Osteoblast (primary cell): ENCODE results near the gene EYA4. TPM values are rescaled to one million over a fixed set of nuclear protein-coding genes. Genes with fewer than 3 reads are reported as not detected.

Experiments used
- DNase-seq: peaks from one replicate; pipeline ENCODE4 v3.0.0; 2011; ENCODE audit warnings: low spot score, mixed read lengths; ENCODE audit not compliant: insufficient read length; ENCODE audit errors: missing footprints
- H2AFZ ChIP-seq: 2 replicates; pipeline ENCODE4 v1.6.0; 2011; ENCODE audit warnings: mild to moderate bottlenecking, low read length
- H3K27ac ChIP-seq: 2 replicates; pipeline ENCODE4 v1.5.1; 2011; ENCODE audit warnings: mild to moderate bottlenecking, low read depth, low read length, moderate library complexity
- H3K27me3 ChIP-seq: 2 replicates; pipeline ENCODE4 v1.6.0; 2012; ENCODE audit warnings: mild to moderate bottlenecking, control low read depth, inconsistent platforms, low read length, moderate library complexity; ENCODE audit not compliant: insufficient read depth
- H3K36me3 ChIP-seq: 2 replicates; pipeline ENCODE4 v1.5.1; 2011; ENCODE audit warnings: mild to moderate bottlenecking, low read length, control low read depth, moderate library complexity; ENCODE audit not compliant: insufficient read depth
- H3K4me1 ChIP-seq: 2 replicates; pipeline ENCODE4 v1.5.1; 2011; ENCODE audit warnings: mild to moderate bottlenecking, low read length, control low read depth, moderate library complexity; ENCODE audit not compliant: insufficient read depth
- H3K4me2 ChIP-seq: 2 replicates; pipeline ENCODE4 v1.6.0; 2011; ENCODE audit warnings: mild to moderate bottlenecking, low read length; ENCODE audit not compliant: insufficient read depth
- H3K4me3 ChIP-seq: fragments of 200-600 bp; sonication (generic); 3 replicates; pipeline ENCODE4 v1.5.1; 2012; ENCODE audit warnings: mild to moderate bottlenecking, low read length, inconsistent platforms; ENCODE audit not compliant: insufficient read depth
- H3K79me2 ChIP-seq: 2 replicates; pipeline ENCODE4 v1.6.0; 2012; ENCODE audit warnings: mild to moderate bottlenecking, low read length, control low read depth, inconsistent platforms; ENCODE audit not compliant: insufficient read depth
- H3K9me3 ChIP-seq: 2 replicates; pipeline ENCODE4 v1.5.1; 2011; ENCODE audit warnings: low read depth, low read length, control low read depth
- H4K20me1 ChIP-seq: 2 replicates; pipeline ENCODE4 v1.6.0; 2012; ENCODE audit warnings: mild to moderate bottlenecking, low read length, control low read depth; ENCODE audit not compliant: insufficient read depth
- total RNA-seq: library from RNA; depleted of rRNA; stranded (reverse); fragments of >200 nt; gene quantifications from 2 replicates; pipeline ENCODE4 v1.2.3, GENCODE V29; 2012
- TF ChIP-seq, protein P1 (sequence below): IDR thresholded peaks from 2 replicates; pipeline ENCODE4 v1.5.1; 2011; ENCODE audit warnings: mild to moderate bottlenecking, low read depth, low read length, moderate library complexity; ENCODE audit errors: extremely low read depth

The EYA4 gene
- total RNA-seq, 1 donor, result 35.5 TPM

DNA sequence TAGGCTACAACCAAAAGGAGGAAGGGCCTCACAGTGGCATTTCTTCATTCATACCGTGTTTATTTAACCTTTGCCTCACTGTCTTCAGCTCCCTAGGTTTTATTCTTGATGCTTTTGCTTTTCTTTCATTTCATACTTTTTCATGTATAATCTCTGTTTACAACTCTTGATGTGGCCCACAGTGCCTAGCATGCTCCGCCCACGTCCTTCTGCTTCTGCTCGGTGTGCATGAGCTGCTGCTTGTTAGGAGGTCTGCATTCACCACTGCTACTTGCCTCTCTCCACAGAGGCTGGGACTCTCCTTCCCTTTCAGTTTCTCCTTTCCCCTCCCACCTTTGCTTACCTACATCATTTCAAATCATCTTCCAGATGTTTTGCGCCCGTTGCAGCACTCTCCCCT lies 147.6 kb downstream of the EYA4 start:
- no peaks in the 10 kb centered on the region for H3K79me2 ChIP-seq
- H4K20me1 ChIP-seq, result no peaks in the 10 kb centered on the region
- no peak overlapping the region for H3K4me2 ChIP-seq
- H3K4me1 ChIP-seq, result no peaks in the 10 kb centered on the region
- no peak for DNase-seq
- TF ChIP-seq, protein P1, sequence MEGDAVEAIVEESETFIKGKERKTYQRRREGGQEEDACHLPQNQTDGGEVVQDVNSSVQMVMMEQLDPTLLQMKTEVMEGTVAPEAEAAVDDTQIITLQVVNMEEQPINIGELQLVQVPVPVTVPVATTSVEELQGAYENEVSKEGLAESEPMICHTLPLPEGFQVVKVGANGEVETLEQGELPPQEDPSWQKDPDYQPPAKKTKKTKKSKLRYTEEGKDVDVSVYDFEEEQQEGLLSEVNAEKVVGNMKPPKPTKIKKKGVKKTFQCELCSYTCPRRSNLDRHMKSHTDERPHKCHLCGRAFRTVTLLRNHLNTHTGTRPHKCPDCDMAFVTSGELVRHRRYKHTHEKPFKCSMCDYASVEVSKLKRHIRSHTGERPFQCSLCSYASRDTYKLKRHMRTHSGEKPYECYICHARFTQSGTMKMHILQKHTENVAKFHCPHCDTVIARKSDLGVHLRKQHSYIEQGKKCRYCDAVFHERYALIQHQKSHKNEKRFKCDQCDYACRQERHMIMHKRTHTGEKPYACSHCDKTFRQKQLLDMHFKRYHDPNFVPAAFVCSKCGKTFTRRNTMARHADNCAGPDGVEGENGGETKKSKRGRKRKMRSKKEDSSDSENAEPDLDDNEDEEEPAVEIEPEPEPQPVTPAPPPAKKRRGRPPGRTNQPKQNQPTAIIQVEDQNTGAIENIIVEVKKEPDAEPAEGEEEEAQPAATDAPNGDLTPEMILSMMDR, result no peak
- H3K36me3 ChIP-seq, result no peaks in the 10 kb centered on the region
- no peak overlapping the region for H3K4me3 ChIP-seq
- H3K27me3 ChIP-seq, result no peaks in the 10 kb centered on the region
- no peak overlapping the region for H3K27ac ChIP-seq
- no peaks in the 10 kb centered on the region for H3K9me3 ChIP-seq
- H2AFZ ChIP-seq, result no peak overlapping the region

DNA sequence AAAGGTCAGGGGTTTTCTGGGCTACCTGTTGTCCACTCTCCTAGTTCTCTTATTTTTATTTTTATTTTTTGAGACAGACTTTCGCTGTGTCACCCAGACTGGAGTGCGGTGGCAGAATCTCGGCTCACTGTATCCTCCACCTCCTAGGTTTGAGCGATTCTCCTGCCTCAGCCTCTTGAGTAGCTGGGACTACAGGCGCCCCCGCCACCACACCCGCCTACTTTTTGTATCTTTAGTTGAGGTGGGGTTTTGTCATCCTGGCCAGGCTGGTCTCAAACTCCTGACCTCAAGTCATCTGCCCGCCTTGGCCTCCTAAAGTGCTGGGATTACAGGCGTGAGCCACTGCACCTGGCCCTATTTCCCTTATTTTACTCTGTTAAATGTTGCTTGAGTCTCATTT lies 149.0 kb downstream of the EYA4 start:
- TF ChIP-seq, protein P1, result no peak
- Histone ChIP-seq H3K27ac (no peak overlapping the region), H3K36me3 (no peaks in the 10 kb centered on the region), H4K20me1 (no peaks in the 10 kb centered on the region), H3K4me2 (no peak overlapping the region), H3K79me2 (no peaks in the 10 kb centered on the region), H3K4me3 (no peak overlapping the region), H3K27me3 (no peaks in the 10 kb centered on the region), H3K9me3 (no peaks in the 10 kb centered on the region), H2AFZ (no peak overlapping the region), H3K4me1 (no peaks in the 10 kb centered on the region)
- no peak for DNase-seq

DNA sequence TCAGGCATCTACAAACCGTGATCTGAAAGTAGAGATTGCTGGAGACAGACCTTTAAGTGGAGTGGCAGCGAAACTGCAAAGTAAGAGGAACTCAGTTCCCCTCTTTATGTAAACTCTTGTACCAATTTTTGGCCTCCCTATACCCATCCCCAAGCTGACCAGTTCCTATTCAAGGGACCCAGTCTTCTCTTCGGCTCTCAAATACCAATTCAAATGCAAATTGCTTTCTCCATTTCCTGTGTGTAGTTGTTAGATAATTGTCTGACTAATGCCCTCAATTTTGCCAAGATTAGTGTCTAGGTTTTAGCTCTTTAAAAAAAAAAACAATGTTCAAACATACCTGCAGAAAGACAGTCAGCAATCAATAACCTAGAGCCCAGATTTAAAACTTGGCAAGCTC lies 150.9 kb downstream of the EYA4 start:
- no peak overlapping the region for H2AFZ ChIP-seq
- no peaks in the 10 kb centered on the region for H3K9me3 ChIP-seq
- H3K27ac ChIP-seq, result no peak overlapping the region
- H3K27me3 ChIP-seq, result no peaks in the 10 kb centered on the region
- H3K4me3 ChIP-seq, result no peak overlapping the region
- no peaks in the 10 kb centered on the region for H3K4me1 ChIP-seq
- no peaks in the 10 kb centered on the region for H3K36me3 ChIP-seq
- no peak overlapping the region for H3K4me2 ChIP-seq
- H4K20me1 ChIP-seq, result no peaks in the 10 kb centered on the region
- TF ChIP-seq, protein P1, result no peak
- DNase-seq, result no peak
- H3K79me2 ChIP-seq, result no peaks in the 10 kb centered on the region

DNA sequence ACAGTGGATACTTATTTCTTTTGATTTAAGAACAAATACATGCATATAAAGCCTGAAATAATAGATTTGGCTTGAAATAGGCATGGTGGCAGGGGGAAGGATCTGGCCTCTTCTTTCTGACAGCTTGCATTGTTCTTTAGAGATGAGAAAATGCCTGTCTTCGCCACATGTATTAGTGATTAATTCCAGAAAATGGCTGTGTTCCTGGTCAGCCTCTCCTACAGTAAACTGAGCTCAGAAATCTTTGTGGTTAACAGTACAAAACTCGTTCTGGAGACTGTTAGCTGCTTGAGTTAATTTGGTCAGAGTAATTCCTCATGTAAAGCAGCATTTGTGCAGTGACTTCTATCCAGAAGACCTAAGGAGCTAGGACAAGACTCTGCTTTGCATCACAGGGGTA lies 151.5 kb downstream of the EYA4 start:
- Histone ChIP-seq H3K27ac (no peak overlapping the region), H2AFZ (no peak overlapping the region)

More for the DNA sequence above, 151.5 kb downstream of the EYA4 start:
- no peak overlapping the region for H3K4me3 ChIP-seq
- H3K9me3 ChIP-seq, result no peaks in the 10 kb centered on the region
- no peaks in the 10 kb centered on the region for H3K4me1 ChIP-seq
- H3K4me2 ChIP-seq, result no peak overlapping the region
- TF ChIP-seq, protein P1, result no peak
- H3K27me3 ChIP-seq, result no peaks in the 10 kb centered on the region
- H3K36me3 ChIP-seq, result no peaks in the 10 kb centered on the region
- H3K79me2 ChIP-seq, result no peaks in the 10 kb centered on the region
- DNase-seq, result no peak
- H4K20me1 ChIP-seq, result no peaks in the 10 kb centered on the region
